ENCODE data around the gene BCL7A.

The BCL7A gene

GRCh38 chr12:122021822-122022392, at the start of gene BCL7A:
Gene BCL7A (plus strand): TSS chr12:122021884. CDS start chr12:122022092, 208 bp downstream.
- H3K4me3 ChIP-seq (replicated peaks in 1 of 2; ENCODE audit: low read depth in 2 of 2, low read length in 2 of 2): peak within 1 kb of the TSS; percentile 56 to 59
- peak; percentile 77 to 86 for DNase-seq (ENCODE audit: low read depth in 2 of 2)
- TF ChIP-seq, protein P1, sequence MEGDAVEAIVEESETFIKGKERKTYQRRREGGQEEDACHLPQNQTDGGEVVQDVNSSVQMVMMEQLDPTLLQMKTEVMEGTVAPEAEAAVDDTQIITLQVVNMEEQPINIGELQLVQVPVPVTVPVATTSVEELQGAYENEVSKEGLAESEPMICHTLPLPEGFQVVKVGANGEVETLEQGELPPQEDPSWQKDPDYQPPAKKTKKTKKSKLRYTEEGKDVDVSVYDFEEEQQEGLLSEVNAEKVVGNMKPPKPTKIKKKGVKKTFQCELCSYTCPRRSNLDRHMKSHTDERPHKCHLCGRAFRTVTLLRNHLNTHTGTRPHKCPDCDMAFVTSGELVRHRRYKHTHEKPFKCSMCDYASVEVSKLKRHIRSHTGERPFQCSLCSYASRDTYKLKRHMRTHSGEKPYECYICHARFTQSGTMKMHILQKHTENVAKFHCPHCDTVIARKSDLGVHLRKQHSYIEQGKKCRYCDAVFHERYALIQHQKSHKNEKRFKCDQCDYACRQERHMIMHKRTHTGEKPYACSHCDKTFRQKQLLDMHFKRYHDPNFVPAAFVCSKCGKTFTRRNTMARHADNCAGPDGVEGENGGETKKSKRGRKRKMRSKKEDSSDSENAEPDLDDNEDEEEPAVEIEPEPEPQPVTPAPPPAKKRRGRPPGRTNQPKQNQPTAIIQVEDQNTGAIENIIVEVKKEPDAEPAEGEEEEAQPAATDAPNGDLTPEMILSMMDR (IDR thresholded peaks at IDR 0.05; ENCODE audit: low read depth, low read length): no peak

GRCh38 chr12:121974026-121974985, 47.4 kb upstream of the BCL7A start:
- TF ChIP-seq, protein P1 (IDR thresholded peaks at IDR 0.05; ENCODE audit: low read depth, low read length): no peak
- H3K4me3 ChIP-seq (replicated peaks in 1 of 2; ENCODE audit: low read depth in 2 of 2, low read length in 2 of 2): no peak overlapping the region
- no peak for DNase-seq (ENCODE audit: low read depth in 2 of 2)

DNA sequence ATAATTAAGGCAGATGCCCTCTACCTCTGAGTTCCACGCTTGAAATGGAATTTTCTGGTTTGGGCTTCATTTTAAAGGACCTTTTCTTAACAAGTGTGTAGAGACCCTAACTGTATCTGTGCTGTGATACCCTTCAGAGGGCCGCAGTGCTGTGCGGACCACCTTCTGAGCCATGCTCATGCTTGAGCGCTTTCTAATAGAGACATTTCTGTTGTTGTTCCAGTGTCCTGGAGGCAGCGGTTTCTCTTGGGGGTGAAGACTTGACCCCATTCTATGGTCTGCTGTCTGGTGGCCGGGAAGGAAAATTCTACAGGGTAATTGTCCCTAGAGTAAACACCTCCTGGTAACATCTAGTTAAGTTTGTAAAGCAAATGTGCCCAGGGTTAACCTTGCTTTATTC, 46.7 kb upstream of the BCL7A start:
- H3K4me3 ChIP-seq (replicated peaks in 1 of 2; ENCODE audit: low read depth in 2 of 2, low read length in 2 of 2): no peak overlapping the region
- DNase-seq (ENCODE audit: low read depth in 2 of 2): no peak
- TF ChIP-seq, protein P1 (IDR thresholded peaks at IDR 0.05; ENCODE audit: low read depth, low read length): no peak

DNA sequence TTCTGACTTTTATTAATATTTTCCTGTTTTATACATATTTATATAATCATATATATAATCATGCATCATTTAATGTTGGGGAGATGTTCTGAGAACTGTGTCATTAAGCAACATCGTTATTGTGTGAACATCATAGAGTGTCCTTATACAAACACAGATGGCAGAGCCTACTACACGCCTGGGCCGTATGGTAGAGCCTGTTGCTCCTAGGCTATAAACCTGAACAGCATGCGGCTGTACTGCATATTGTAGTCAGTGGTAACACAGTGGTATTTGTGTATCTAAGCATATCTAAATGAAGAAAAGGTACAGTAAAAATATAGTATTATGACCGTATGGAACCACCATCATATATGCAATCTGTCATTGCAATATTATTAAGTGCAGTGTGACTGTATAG, 44.7 kb upstream of the BCL7A start:
- no peak overlapping the region for H3K4me3 ChIP-seq (replicated peaks in 1 of 2; ENCODE audit: low read depth in 2 of 2, low read length in 2 of 2)
- no peak for DNase-seq (ENCODE audit: low read depth in 2 of 2)
- TF ChIP-seq, protein P1 (IDR thresholded peaks at IDR 0.05; ENCODE audit: low read depth, low read length): no peak

DNA sequence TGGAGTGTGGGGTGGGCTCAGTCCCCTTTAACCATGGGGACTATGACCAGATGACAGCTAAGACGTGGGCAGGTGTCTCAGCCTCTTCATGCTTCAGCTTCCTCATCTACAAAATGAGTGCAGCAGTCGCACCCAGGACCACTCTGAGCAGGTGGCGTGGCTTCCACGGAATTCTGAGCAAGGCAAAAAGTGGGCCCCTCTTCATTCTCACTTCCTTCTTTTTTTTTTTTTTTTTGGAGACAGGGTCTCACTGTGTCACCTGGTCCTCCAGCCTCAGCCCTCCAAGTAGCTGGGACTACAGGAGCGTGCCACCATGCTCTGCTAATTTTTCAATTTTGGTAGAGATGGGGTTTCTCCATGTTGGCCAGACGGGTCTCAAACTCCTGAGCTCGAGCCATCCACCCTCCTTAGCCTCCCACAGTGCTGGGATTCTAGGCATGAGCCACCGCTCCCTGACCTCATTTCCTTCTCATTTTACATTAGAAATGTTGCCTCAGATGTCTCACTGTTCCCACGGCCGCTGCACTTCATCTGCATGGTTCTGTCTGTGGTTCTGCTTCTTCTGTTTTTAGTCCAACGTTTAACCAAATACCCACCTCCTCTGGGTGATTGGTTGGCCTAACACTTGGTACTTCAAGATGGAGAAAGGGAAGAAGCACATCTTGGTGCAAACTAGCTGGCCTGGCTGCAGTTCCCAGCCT, 41.3 kb upstream of the BCL7A start:
- no peak overlapping the region for H3K4me3 ChIP-seq (replicated peaks in 1 of 2; ENCODE audit: low read depth in 2 of 2, low read length in 2 of 2)
- DNase-seq (ENCODE audit: low read depth in 2 of 2): peak; percentile 22 to 29

GRCh38 chr12:121980892-121981272, 40.8 kb upstream of the BCL7A start:
- TF ChIP-seq, protein P1 (IDR thresholded peaks at IDR 0.05; ENCODE audit: low read depth, low read length): no peak
- no peak for DNase-seq (ENCODE audit: low read depth in 2 of 2)
- H3K4me3 ChIP-seq (replicated peaks in 1 of 2; ENCODE audit: low read depth in 2 of 2, low read length in 2 of 2): no peak overlapping the region

More for the DNA sequence above, 41.3 kb upstream of the BCL7A start:
- TF ChIP-seq, protein P1 (IDR thresholded peaks at IDR 0.05; ENCODE audit: low read depth, low read length): no peak

All from cardiac fibroblast (primary cell).